ENCODE data around the gene CENPK. TPM values are rescaled to one million over a fixed set of nuclear protein-coding genes. Genes with fewer than 3 reads are reported as not detected.

The CENPK gene
- total RNA-seq, 6 experiments from 2014 or later: 12.0 to 24.0 (median 19.4) TPM

DNA sequence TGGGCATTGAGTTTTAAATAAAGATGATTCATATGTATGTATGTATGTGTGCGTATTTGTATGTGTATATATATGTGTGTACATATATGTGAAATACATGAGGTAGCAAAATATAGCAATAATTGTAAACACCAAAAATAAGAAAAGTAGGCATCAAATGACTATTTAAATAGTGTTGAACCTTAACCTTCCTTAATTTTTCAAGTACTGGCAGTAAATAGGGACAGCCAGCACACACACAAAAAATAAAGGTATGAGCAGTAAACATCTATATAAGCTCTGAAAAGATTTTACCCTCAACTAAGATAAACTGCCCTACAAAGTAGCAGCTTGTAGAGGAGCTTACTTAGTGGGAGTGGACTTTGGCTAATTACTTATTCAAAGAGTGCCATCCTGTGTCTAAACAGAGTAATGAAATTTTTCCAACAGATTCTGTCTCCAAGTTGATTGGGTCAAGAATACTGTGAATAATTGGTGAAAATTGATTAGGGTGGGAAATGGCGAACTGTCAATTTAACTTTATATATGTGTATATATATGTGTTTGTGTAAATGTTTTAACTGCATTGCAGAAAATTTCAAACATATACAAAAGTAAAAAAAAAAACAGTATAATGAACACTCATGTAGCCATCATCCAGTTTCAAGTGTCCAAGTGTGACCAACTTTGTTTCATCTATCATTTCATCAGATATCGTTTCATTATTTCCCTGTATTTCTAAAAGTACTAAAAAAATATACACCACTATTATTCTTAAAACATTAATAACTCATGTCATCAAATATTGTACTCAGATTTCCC is 79.2 kb downstream of the CENPK start:
- no peaks in the 10 kb centered on the region; the same call in 1 of the 2 replicates for H3K36me3 Mint-ChIP-seq (ENCODE audit: low read depth)
- TF ChIP-seq, protein P1, sequence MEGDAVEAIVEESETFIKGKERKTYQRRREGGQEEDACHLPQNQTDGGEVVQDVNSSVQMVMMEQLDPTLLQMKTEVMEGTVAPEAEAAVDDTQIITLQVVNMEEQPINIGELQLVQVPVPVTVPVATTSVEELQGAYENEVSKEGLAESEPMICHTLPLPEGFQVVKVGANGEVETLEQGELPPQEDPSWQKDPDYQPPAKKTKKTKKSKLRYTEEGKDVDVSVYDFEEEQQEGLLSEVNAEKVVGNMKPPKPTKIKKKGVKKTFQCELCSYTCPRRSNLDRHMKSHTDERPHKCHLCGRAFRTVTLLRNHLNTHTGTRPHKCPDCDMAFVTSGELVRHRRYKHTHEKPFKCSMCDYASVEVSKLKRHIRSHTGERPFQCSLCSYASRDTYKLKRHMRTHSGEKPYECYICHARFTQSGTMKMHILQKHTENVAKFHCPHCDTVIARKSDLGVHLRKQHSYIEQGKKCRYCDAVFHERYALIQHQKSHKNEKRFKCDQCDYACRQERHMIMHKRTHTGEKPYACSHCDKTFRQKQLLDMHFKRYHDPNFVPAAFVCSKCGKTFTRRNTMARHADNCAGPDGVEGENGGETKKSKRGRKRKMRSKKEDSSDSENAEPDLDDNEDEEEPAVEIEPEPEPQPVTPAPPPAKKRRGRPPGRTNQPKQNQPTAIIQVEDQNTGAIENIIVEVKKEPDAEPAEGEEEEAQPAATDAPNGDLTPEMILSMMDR (IDR thresholded peaks at IDR 0.05): peak; percentile 83
- no peak overlapping the region for H3K27ac Mint-ChIP-seq
- peaks cover 7% of the 10 kb centered on the region for H3K4me1 Mint-ChIP-seq (ENCODE audit: low read depth)
- no peaks in the 10 kb centered on the region for H3K9me3 Mint-ChIP-seq
- no peak overlapping the region for H3K4me3 Mint-ChIP-seq
- H3K27me3 Mint-ChIP-seq (ENCODE audit: insufficient read depth): no peaks in the 10 kb centered on the region
- peak; percentile 82 for DNase-seq

DNA sequence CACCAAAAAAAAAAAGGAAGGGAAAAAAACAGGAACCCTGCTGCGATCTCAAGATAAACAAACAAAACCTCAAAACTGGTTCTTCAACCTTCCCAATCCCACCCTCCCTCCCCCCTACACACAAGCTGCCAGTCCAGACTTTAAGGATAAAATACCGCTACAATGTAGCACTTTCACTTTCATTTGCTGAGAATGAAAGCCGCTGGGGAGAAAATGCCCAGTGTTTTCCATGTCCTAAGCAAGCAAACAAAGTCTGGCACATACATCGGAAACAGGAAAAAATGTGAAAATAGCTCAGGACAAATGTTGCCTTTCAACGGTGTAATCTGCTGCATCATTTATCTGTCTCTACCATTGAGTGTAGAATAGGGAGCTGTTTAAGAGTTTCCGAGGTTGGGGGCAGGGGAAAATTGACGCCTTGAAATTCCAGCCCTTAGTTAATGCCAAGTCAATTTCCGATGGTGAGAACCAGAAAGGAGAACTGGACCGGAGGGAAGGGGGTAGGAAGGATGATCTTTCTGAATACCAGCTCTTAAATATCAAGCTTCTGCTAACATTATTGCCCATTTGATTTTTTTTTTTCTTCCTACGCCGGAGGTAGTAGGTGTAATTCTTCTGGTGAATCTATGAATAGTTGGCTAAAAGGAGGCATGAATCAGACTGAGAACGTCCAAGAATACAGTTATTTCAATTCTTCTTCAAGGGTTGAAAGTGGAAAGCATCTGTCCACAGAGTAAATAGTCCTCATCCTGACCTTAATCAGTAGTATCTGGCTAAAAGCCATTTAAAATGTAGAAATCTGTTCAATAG is 80.0 kb downstream of the CENPK start:
- Mint-ChIP-seq H3K27ac (no peak overlapping the region), H3K27me3 (ENCODE audit: insufficient read depth) (no peaks in the 10 kb centered on the region), H3K4me1 (ENCODE audit: low read depth) (peaks cover 7% of the 10 kb centered on the region), H3K4me3 (no peak overlapping the region), H3K36me3 (ENCODE audit: low read depth) (no peaks in the 10 kb centered on the region), H3K9me3 (no peaks in the 10 kb centered on the region)
- peak; percentile 46 for DNase-seq
- TF ChIP-seq, protein P1 (IDR thresholded peaks at IDR 0.05): no peak

DNA sequence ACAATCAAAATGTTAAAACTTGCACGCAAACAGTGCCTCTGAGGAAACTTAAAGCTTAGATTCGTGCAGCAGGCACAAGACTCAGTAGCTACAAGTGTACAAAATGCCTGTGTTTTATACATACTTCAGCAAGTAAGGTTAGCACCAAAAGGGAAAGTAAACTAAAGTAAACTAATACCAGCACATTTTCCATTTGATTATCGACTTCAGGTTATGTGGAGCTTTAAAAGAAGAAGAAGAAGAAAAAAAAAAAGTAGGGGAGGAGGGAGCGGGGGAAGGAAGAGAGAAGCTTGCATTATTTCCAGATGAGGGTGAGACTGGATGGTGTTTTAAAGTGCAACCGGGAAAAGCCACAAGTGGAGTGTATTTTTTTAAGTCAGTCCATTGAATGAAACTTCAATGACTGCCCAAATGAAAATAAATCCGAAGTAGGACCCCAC is 80.7 kb downstream of the CENPK start:
- Mint-ChIP-seq H3K27me3 (ENCODE audit: insufficient read depth) (no peaks in the 10 kb centered on the region; the same call in 1 of the 2 replicates), H3K9me3 (no peaks in the 10 kb centered on the region), H3K36me3 (ENCODE audit: low read depth) (no peaks in the 10 kb centered on the region), H3K4me1 (ENCODE audit: low read depth) (peaks cover 7% of the 10 kb centered on the region), H3K4me3 (no peak overlapping the region), H3K27ac (no peak overlapping the region)
- DNase-seq: peak; percentile 18
- TF ChIP-seq, protein P1 (IDR thresholded peaks at IDR 0.05): no peak

DNA sequence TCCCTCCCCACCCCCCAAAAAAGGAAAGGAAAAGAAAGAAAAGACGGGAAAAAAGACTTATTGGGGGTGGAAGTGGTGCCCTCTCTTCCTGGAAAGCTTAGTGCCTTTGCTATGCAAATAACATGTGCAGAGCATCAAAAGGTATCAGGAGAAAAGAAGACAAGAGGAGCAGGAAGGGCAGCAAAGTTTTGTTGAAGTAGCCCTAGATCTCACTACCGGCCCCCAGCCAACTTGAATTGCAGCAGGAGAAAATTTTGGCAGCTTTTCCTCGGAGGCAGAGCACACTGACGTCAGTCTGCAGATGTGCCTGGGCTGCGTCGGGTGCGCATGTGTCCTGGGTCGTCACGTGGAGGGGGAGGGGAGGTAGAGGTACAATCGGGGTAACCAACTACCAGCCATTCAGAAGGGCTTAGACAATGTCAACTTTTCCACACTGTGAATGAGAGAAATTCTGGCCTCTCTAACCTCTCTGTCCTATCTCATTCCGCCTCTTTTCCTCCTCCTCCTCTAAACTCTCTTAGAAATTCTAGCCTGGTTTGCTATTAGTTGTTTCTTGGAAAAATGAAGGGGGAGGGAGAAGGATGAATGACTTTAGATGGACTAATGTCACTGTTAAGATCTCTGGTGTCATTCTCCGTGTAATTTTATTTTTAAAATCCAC is 81.2 kb downstream of the CENPK start, which contains the start of gene ADAMTS6:
Gene ADAMTS6 (minus strand): TSS at position 286 of the 661 bp plus-strand sequence. CDS start 8,247 bp downstream, outside the sequence.
- TF ChIP-seq, protein P1 (IDR thresholded peaks at IDR 0.05): no peak
- H3K4me3 Mint-ChIP-seq: no peak within 1 kb of the TSS
- no peaks in the 10 kb centered on the region for H3K9me3 Mint-ChIP-seq
- DNase-seq: peak; percentile 94
- peaks cover 5% of the 10 kb centered on the region; the same call in 1 of the 2 replicates for H3K36me3 Mint-ChIP-seq (ENCODE audit: low read depth)
- H3K27me3 Mint-ChIP-seq (ENCODE audit: insufficient read depth): no peaks in the 10 kb centered on the region; the same call in 1 of the 2 replicates
- peaks cover 7% of the 10 kb centered on the region for H3K4me1 Mint-ChIP-seq (ENCODE audit: low read depth)
- H3K27ac Mint-ChIP-seq: no peak within 1 kb of the TSS

DNA sequence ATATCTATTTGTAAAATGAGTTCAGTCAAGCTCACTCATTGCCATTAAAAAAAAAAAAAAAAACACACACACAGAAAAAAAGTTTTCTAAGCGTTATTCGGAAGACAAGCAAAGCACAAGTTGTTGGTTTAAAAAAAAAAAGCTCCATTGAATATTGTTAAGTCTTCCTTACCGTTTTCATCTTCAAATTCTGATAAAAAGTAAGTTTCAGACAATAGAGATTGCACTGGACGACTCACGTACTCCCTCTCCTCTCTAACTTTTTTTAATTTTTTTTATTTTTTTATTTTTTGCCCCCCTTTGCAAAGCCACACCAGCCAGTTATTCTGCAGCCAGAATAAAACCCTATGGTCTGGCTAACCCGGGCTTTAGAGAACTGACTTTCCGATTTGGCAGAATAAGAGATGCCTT is 81.8 kb downstream of the CENPK start:
- Mint-ChIP-seq H3K27ac (no peak overlapping the region), H3K4me3 (no peak overlapping the region), H3K9me3 (no peaks in the 10 kb centered on the region), H3K36me3 (ENCODE audit: low read depth) (peaks cover 7% of the 10 kb centered on the region; the same call in 1 of the 2 replicates), H3K4me1 (ENCODE audit: low read depth) (peaks cover 7% of the 10 kb centered on the region), H3K27me3 (ENCODE audit: insufficient read depth) (no peaks in the 10 kb centered on the region; the same call in 1 of the 2 replicates)
- no peak for DNase-seq
- TF ChIP-seq, protein P1 (IDR thresholded peaks at IDR 0.05): no peak
